Spleen (tissue), 11 donors: ENCODE measurements around the gene PACRG. TPM values are rescaled to one million over a fixed set of nuclear protein-coding genes. Genes with fewer than 3 reads are reported as not detected.

Experiments
- DNase-seq: peaks from one replicate; pipeline ENCODE4 v3.0.0-alpha.2; 2020
- H3K27ac ChIP-seq, 8 donors: fragments of 200-600 bp; sonication (generic) in 7 of 8; 1 replicate in 4 of 8; 2 replicates in 4 of 8; pipeline versions ENCODE4 v1.5.0 to v1.8.0; 2016 to 2021; ENCODE audit warnings: inconsistent platforms in 4 of 8, mild to moderate bottlenecking in 4 of 8, moderate library complexity in 1 of 8
- H3K27me3 ChIP-seq, 7 donors: fragments of 200-600 bp; sonication (generic) in 6 of 7; replicated peaks in 1 of 7; 1 replicate in 4 of 7; 2 replicates in 3 of 7; pipeline versions ENCODE4 v1.5.0 to v1.8.0; 2016 to 2021; ENCODE audit warnings: inconsistent platforms in 3 of 7, mild to moderate bottlenecking in 1 of 7
- H3K36me3 ChIP-seq, 6 donors: fragments of 200-600 bp; sonication (generic) in 5 of 6; 1 replicate in 4 of 6; 2 replicates in 2 of 6; pipeline versions ENCODE4 v1.5.0 to v1.8.0; 2016 to 2021; ENCODE audit warnings: inconsistent platforms in 2 of 6
- H3K4me1 ChIP-seq, 6 donors: fragments of 200-600 bp; sonication (generic) in 5 of 6; 1 replicate in 3 of 6; 2 replicates in 3 of 6; pipeline versions ENCODE4 v1.5.0 to v1.8.0; 2016 to 2021; ENCODE audit warnings: inconsistent platforms in 3 of 6
- H3K4me3 ChIP-seq, 8 donors: fragments of 200-600 bp; sonication (generic) in 7 of 8; 1 replicate in 4 of 8; 2 replicates in 4 of 8; pipeline versions ENCODE4 v1.5.0 to v1.8.0; 2016 to 2021; ENCODE audit warnings: inconsistent platforms in 4 of 8, mild to moderate bottlenecking in 4 of 8, moderate library complexity in 2 of 8
- H3K9me3 ChIP-seq, 8 donors: fragments of 200-600 bp; sonication (generic) in 7 of 8; 1 replicate in 4 of 8; 2 replicates in 4 of 8; pipeline versions ENCODE4 v1.5.0 to v1.8.0; 2016 to 2021; ENCODE audit warnings: inconsistent platforms in 4 of 8
- POLR2A ChIP-seq, 3 donors: fragments of 450-650 bp; IDR thresholded peaks; one replicate each; pipeline ENCODE4 v1.5.1; 2017; ENCODE audit warnings: antibody characterized with exemption in 3 of 3, mild to moderate bottlenecking in 1 of 3
- POLR2AphosphoS5 ChIP-seq, 3 donors: sonication (generic); formaldehyde crosslinking; IDR thresholded peaks; one replicate each; pipeline ENCODE4 v1.5.1; 2017; ENCODE audit warnings: antibody characterized with exemption in 3 of 3
- WGBS, 5 donors: extraction: QIAGEN DNeasy Blood & Tissue Kit in 3 of 5; methylation state at CpG; one replicate each; pipeline versions ENCODE4 v1.1.5 to v1.1.7; 2013 to 2018; 5-methylcytosine and 5-hydroxymethylcytosine counted together
- intact Hi-C: fragments of 100-400 bp; cut with DNase I; formaldehyde crosslinking; loops from one replicate; pipeline ENCODE4 v1.15.0; 2023; ENCODE audit warnings: low total_unique reads
- polyA plus RNA-seq, 3 donors: library from polyadenylated mRNA; stranded (reverse); fragments of 200-250 nt; gene quantifications; one replicate each; pipeline ENCODE4 v1.2.1, GENCODE V29; 2013
- total RNA-seq, 7 donors: library from RNA; depleted of rRNA in 3 of 7; stranded (reverse); fragments of >200 nt in 3 of 7; fragmentation: NEBNext Ultra II Directional in 4 of 7; extraction: Animal tissue kit (Norgen Biotek cat#: 25700) in 4 of 7; gene quantifications; one replicate each; pipeline versions ENCODE4 v1.1.0 to v1.2.1, GENCODE V29; 2016 to 2021
- TF ChIP-seq, protein P1 (sequence below), 11 experiments: fragments of 200-600 bp in 7 of 11; fragments of 450-650 bp in 4 of 11; sonication (generic) in 4 of 11; IDR thresholded peaks in 8 of 11; conservative IDR thresholded peaks in 3 of 11; 1 replicate in 7 of 11; 2 replicates in 4 of 11; pipeline versions ENCODE4 v1.4.0 to v1.8.0; 2016 to 2021; ENCODE audit warnings: antibody characterized with exemption in 11 of 11, inconsistent platforms in 4 of 11, mild to moderate bottlenecking in 1 of 11
- donor health status: healthy with polysubstance abuse.
- donor health status: DM: no; HTN: no; CAD: no; lungs with moderate emphysema.
- donor health status: DM: no; HTN: no; CAD: no.
- donor health status: Bipolar disorder and iron deficiency.
- donor health status: healthy.
- donor health status: DM: no; HTN: no; CAD: no.
- donor health status: DM: yes; HTN: yes; CAD: no.

PACRG gene
- total and polyA plus RNA-seq, 10 donors: 0.32 to 2.0 (median 1.0) TPM; not detected in 5

DNA sequence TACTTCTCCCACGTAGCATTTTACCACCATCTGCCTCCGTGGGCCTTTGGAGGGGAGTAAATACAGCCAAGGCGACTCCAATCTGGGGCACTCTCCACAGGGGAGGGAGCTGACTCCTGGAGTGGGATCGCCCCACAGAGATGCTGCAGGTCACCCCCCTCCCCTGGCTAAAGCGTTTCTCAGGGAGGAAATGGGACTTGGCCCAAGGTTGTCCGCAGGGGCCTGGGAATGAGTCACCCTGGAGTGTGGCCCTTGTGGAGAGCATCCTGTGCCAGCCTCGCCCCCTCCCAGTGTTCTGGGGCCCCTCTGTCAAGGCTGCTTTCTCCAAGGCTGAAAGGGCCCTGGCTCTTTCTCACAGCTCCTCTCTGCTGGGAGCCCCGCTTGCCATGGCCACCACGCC is 602.2 kb downstream of the PACRG start:
- Histone ChIP-seq H3K27me3 (peaks cover 0 to 1% (median 0%) of the 10 kb centered on the region in 7 donors), H3K27ac (no peak overlapping the region), H3K4me3 (no peak overlapping the region), H3K9me3 (peaks cover 0 to 8% (median 0%) of the 10 kb centered on the region in 8 donors), H3K36me3 (no peaks in the 10 kb centered on the region), H3K4me1 (peaks cover 0 to 26% (median 10%) of the 10 kb centered on the region in 6 donors)
- WGBS, 5 donors: 56 to 82% (median 76%) methylated on average over 8 to 9 of the region's 9 CpGs
- TF ChIP-seq POLR2AphosphoS5 (IDR thresholded peaks at IDR 0.05) (peak in 2 of 3 donors; percentile 24 to 44), POLR2A (IDR thresholded peaks at IDR 0.05) (no peak)
- TF ChIP-seq, protein P1, sequence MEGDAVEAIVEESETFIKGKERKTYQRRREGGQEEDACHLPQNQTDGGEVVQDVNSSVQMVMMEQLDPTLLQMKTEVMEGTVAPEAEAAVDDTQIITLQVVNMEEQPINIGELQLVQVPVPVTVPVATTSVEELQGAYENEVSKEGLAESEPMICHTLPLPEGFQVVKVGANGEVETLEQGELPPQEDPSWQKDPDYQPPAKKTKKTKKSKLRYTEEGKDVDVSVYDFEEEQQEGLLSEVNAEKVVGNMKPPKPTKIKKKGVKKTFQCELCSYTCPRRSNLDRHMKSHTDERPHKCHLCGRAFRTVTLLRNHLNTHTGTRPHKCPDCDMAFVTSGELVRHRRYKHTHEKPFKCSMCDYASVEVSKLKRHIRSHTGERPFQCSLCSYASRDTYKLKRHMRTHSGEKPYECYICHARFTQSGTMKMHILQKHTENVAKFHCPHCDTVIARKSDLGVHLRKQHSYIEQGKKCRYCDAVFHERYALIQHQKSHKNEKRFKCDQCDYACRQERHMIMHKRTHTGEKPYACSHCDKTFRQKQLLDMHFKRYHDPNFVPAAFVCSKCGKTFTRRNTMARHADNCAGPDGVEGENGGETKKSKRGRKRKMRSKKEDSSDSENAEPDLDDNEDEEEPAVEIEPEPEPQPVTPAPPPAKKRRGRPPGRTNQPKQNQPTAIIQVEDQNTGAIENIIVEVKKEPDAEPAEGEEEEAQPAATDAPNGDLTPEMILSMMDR (IDR thresholded peaks at IDR 0.05 in 8 of 11, conservative IDR thresholded peaks at IDR 0.05 in 3 of 11): no peak
- intact Hi-C loops: no loop called here
- DNase-seq: no peak

DNA sequence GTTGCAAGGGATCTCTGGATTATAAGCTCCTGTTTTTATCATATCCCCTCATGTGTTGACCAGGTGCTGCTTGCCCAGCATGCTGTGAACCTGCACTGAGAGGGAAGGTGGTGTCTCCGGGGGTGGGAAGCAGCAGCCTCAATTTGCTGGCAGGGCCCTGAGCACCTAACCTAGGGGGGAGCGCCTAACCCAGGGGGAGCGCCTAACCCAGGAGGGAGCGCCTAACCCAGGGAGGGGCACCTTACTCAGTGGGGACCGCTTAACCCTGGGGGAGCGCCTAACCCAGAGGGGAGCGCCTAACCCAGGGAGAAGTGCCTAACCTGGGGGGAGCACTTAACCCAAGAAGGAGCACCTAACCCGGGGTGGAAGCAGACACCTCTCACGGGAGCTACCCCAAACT is 603.5 kb downstream of the PACRG start:
- no peaks in the 10 kb centered on the region for H3K36me3 ChIP-seq
- intact Hi-C loops: no loop called here
- peaks cover 0 to 8% (median 0%) of the 10 kb centered on the region in 8 donors for H3K9me3 ChIP-seq
- DNase-seq: no peak
- 73 to 96% (median 82%) methylated on average over 8 to 9 of the region's 9 CpGs for WGBS, 5 donors
- peaks cover 0 to 14% (median 0%) of the 10 kb centered on the region in 7 donors for H3K27me3 ChIP-seq
- no peak overlapping the region for H3K27ac ChIP-seq
- no peak for TF ChIP-seq POLR2AphosphoS5 (IDR thresholded peaks at IDR 0.05)
- TF ChIP-seq, protein P1 (IDR thresholded peaks at IDR 0.05 in 8 of 11, conservative IDR thresholded peaks at IDR 0.05 in 3 of 11): no peak
- TF ChIP-seq POLR2A (IDR thresholded peaks at IDR 0.05): no peak
- H3K4me3 ChIP-seq: no peak overlapping the region
- H3K4me1 ChIP-seq: peaks cover 0 to 39% (median 22%) of the 10 kb centered on the region in 6 donors

DNA sequence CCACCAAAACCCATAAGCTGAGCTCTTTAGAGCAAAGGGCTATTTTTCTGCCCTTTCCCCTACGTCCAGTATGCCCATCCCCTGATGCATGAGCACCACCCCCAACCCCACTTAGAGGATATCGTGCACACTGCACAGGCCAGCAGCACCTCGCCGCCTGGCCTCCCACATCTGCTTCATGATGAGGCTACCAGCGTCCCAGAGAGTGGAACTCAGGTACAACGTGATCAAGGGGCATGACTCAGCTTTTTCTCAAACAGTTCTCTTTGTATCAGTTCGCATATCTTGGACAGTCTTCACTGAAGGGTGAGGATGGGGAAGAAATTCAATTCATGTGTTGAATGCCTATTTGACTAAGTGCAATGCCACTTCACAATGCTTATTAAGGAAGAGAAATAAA is 604.8 kb downstream of the PACRG start:
- intact Hi-C loops: no loop called here
- no peaks in the 10 kb centered on the region for H3K36me3 ChIP-seq
- H3K9me3 ChIP-seq: peaks cover 0 to 3% (median 0%) of the 10 kb centered on the region in 8 donors
- no peak for TF ChIP-seq POLR2A (IDR thresholded peaks at IDR 0.05)
- TF ChIP-seq, protein P1 (IDR thresholded peaks at IDR 0.05 in 8 of 11, conservative IDR thresholded peaks at IDR 0.05 in 3 of 11): no peak
- TF ChIP-seq POLR2AphosphoS5 (IDR thresholded peaks at IDR 0.05): no peak
- 74 to 88% (median 87%) methylated on average over 7 of the region's 7 CpGs for WGBS, 5 donors
- H3K4me3 ChIP-seq: no peak overlapping the region
- no peak for DNase-seq
- no peak overlapping the region for H3K27ac ChIP-seq
- H3K4me1 ChIP-seq: peaks cover 0 to 41% (median 23%) of the 10 kb centered on the region in 6 donors
- peaks cover 0 to 19% (median 0%) of the 10 kb centered on the region in 7 donors for H3K27me3 ChIP-seq

DNA sequence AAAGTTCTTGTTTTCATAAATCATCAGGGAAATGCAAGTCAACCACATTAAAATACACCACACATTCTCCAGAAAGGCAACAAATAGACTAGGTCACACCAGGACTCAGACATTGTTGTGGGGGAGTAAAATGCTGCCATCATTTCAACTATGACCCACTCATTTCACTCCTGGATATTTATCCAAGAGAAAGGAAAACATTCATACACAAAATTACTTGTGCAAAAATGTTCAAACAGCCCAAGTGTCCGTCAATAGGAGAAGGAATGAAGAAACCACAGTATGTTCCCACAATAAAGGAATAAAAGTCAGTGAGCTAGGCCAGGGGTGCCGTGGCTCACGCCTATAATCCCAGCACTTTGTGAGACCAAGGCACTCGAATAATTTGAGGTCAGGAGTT is 605.3 kb downstream of the PACRG start:
- Histone ChIP-seq H3K4me3 (no peak overlapping the region), H3K36me3 (no peaks in the 10 kb centered on the region), H3K4me1 (peaks cover 0 to 41% (median 23%) of the 10 kb centered on the region in 6 donors), H3K27me3 (peaks cover 0 to 19% (median 0%) of the 10 kb centered on the region in 7 donors), H3K27ac (no peak overlapping the region), H3K9me3 (no peaks in the 10 kb centered on the region)
- intact Hi-C loops: no loop called here
- TF ChIP-seq POLR2A (IDR thresholded peaks at IDR 0.05): no peak
- TF ChIP-seq, protein P1 (IDR thresholded peaks at IDR 0.05 in 8 of 11, conservative IDR thresholded peaks at IDR 0.05 in 3 of 11): no peak
- no peak for TF ChIP-seq POLR2AphosphoS5 (IDR thresholded peaks at IDR 0.05)
- no peak for DNase-seq
- WGBS, 5 donors: 57 to 86% (median 75%) methylated on average over 3 to 4 of the region's 4 CpGs
